Activated CD4-positive, alpha-beta memory T cell treated with anti-CD3 and anti-CD28 coated beads, Interleukin-2, amount 10 ng/mL, durations not matched to agents 7 days and 5 days (primary cell): ENCODE measurements around the gene RGPD5. TPM values are rescaled to one million over a fixed set of nuclear protein-coding genes. Genes with fewer than 3 reads are reported as not detected.
"Not testable (repeated sequence)": the region's sequence is repeated elsewhere in the genome, so short reads cannot be mapped to it uniquely, and the experiment has no call there.

ENCODE experiments used
- CTCF ChIA-PET: fragments of 350-600 bp; sonication (Branson Sonifier 250); formaldehyde crosslinking; loops from one replicate; lab custom pipeline; 2021; ENCODE audit warnings: antibody characterized with exemption, inconsistent platforms; lab: Charles Lee
- POLR2A ChIA-PET: fragments of 350-600 bp; sonication (Branson Sonifier 250); formaldehyde crosslinking; loops from one replicate; lab custom pipeline; 2021; ENCODE audit warnings: antibody characterized with exemption; lab: Charles Lee
- DNase-seq: peaks from one replicate; pipeline ENCODE4 v3.0.0-alpha.2; 2020
- H3K27ac Mint-ChIP-seq: one replicate; pipeline ENCODE4 v1.8.0; 2021; ENCODE audit warnings: mild to moderate bottlenecking, mixed read lengths
- H3K27me3 Mint-ChIP-seq: one replicate; pipeline ENCODE4 v1.8.0; 2021; ENCODE audit warnings: mixed read lengths
- H3K36me3 Mint-ChIP-seq: one replicate; pipeline ENCODE4 v1.8.0; 2021; ENCODE audit warnings: low read depth, mixed read lengths
- H3K4me1 Mint-ChIP-seq: one replicate; pipeline ENCODE4 v1.8.0; 2021; ENCODE audit warnings: mixed read lengths
- H3K4me3 Mint-ChIP-seq: one replicate; pipeline ENCODE4 v1.8.0; 2021; ENCODE audit warnings: mild to moderate bottlenecking, mixed read lengths
- H3K9me3 Mint-ChIP-seq: one replicate; pipeline ENCODE4 v1.8.0; 2021; ENCODE audit warnings: mixed read lengths
- total RNA-seq, 2 experiments: library from RNA; stranded (reverse); gene quantifications; one replicate each; pipeline ENCODE4 v1.2.3, GENCODE V29; 2021

RGPD5 gene
- total RNA-seq, 2 experiments from 2014 or later, result 16.1 to 20.3 TPM

GRCh38 chr2:109898462-109899336, 104.6 kb downstream of the RGPD5 start, which contains the start of gene LIMS3:
TSS of gene LIMS3 (plus strand) at chr2:109898688. CDS start at chr2:109898729, 41 bp downstream.
- CTCF ChIA-PET, H3K36me3 Mint-ChIP-seq: not testable (repeated sequence)

GRCh38 chr2:109905796-109906195, 111.7 kb downstream of the RGPD5 start:
- H3K4me1 Mint-ChIP-seq, H3K36me3 Mint-ChIP-seq, CTCF ChIA-PET, H3K9me3 Mint-ChIP-seq, H3K4me3 Mint-ChIP-seq, H3K27me3 Mint-ChIP-seq, H3K27ac Mint-ChIP-seq, DNase-seq, POLR2A ChIA-PET: not testable (repeated sequence)

More at GRCh38 chr2:109898462-109899336, 104.6 kb downstream of the RGPD5 start, which contains the start of gene LIMS3:
- H3K27me3 Mint-ChIP-seq, H3K4me3 Mint-ChIP-seq, H3K4me1 Mint-ChIP-seq, H3K9me3 Mint-ChIP-seq, DNase-seq, H3K27ac Mint-ChIP-seq, POLR2A ChIA-PET: not testable (repeated sequence)

Other genes with a start within 250 kb of the RGPD5 start
- gene SEPTIN10, start 180.3 kb upstream of the RGPD5 start, total RNA-seq, result 1 to 10 TPM; 3.8 to 4.1 TPM
- 1 to 10 TPM in 1 of 2 experiments, under 1 TPM in 1; 0.90 to 1.1 TPM for gene SOWAHC, start 179.9 kb upstream of the RGPD5 start, total RNA-seq
- 1 to 10 TPM; 3.3 to 3.7 TPM for gene LIMS3, start 104.4 kb downstream of the RGPD5 start, total RNA-seq